Hippocampal formation (tissue), 2 donors: ENCODE measurements around the gene SERPINA5.

ENCODE experiments used
- DNase-seq, 2 donors: peaks; one replicate each; lab custom pipeline; 2025; lab: John Stamatoyannopoulos, UW

SERPINA5 gene

DNA sequence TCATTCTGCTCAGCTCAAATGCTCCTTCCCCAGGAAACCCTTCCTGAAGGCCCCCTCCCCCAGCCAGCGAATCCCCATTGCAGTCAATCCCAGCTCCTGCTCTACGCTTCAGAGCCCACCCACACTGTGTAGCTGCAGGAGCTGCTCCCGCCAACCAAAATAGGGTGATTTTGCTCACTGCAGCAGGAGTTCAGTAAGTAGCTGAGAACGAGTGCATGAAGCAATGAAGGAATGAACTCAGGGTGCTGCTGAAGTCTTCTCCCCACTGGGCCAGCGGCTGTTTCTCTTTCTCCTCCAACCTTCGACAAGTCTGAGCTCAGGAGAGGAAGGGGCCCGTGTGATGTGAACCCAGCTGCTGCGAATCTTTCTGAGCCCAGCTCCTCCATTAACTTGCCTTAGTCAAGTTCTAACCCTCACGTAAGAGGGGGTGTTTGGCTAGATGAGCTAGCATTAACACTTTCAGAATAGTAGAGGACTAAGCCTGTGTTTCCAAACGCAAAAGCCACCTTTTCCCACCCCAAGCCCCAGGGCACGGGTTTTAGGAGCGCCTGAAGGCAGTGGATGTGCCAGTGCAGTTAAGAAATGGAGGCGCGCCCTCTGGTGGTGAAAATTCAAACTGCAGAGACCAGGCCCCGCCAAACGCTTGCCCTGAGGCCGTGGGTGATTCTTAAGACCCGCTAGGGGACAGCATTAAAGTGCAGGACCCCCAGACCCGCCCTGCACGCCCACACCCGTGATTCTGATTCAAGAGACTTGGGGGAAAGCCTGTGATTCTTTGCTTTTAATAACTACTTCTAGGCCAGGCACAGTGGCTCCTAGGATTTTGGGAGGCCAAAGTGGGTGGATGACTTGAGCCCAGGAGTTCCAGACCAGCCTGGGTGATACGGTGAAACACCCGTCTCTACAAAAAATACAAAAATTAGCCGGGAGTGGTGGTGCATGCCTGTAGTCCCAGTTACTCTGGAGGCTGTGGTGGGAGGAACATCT is 31.9 kb upstream of the SERPINA5 start:
- DNase-seq, result peak in 1 of 2 donors; percentile 44

DNA sequence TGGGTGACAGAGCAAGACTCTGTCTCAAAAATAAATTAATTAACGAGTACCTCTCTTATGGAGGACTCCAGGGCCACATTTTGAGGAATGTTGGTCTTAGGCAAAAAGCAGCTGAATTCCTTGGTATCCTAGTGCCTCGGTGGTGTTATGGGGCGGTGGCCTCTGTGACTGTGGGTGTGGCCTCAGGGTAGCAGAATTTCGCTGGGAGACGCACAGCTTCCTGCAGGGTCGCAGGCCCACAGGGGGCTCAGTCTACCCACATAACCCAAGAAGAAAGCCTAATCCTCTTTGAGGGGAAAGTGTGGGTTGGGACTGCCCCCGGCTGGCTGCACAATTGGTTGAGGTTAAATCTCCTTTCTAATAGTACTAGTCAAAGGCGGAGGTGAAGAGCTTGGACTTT is 31.2 kb upstream of the SERPINA5 start:
- no peak for DNase-seq

DNA sequence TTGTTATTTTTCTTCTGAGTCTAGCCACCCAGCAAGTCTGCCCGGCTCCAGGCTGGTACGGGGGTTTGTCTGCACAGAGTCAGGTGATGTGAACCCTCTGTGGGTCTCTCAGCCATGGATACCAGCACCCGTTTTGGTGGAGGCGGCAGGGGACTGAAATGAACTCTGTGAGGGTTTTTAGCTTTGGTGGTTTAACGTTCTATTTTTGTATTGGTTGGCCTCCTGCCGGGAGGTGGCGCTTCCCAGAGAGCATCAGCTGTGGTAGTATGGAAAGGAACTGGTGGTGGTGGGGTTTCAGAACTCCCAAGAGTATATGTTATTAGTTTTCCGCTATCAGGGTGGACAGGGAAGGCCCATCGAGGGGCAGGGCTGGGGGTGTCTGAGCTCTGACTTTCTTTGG is 25.2 kb upstream of the SERPINA5 start:
- no peak for DNase-seq

- no peak for DNase-seq
Observed at GRCh38 chr14:94557327-94557726, 23.9 kb upstream of the SERPINA5 start.

- DNase-seq, result no peak
Observed at GRCh38 chr14:94558842-94559241, 22.4 kb upstream of the SERPINA5 start.

- no peak for DNase-seq
Observed at GRCh38 chr14:94559638-94560290, 21.5 kb upstream of the SERPINA5 start.

DNA sequence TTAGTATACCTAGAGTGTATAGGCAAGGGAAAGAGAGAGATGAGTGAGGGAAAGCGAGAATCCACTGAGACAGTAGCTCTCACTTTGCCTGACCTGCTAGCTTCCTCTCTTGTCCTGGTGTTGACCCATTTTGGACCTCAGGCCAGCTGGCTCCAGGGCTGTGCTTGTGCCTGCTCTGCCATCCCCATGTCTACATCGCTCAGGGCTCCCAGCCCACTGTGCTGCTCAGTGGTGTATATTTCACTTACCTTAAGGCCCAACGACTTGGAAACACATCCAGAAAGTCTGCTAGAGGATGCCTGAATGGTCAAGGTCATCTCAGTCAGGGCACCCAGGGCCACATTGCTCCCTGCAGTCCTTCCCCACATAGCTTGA is 20.9 kb upstream of the SERPINA5 start:
- no peak for DNase-seq

GRCh38 chr14:94560751-94561655 is 20.2 kb upstream of the SERPINA5 start, which contains the start of gene SERPINA4:
TSS of gene SERPINA4 (plus strand) at chr14:94561442. CDS start at chr14:94563483, 2,041 bp downstream.
- no peak for DNase-seq

- DNase-seq, result no peak
Observed at GRCh38 chr14:94561656-94562010, 19.6 kb upstream of the SERPINA5 start.

DNA sequence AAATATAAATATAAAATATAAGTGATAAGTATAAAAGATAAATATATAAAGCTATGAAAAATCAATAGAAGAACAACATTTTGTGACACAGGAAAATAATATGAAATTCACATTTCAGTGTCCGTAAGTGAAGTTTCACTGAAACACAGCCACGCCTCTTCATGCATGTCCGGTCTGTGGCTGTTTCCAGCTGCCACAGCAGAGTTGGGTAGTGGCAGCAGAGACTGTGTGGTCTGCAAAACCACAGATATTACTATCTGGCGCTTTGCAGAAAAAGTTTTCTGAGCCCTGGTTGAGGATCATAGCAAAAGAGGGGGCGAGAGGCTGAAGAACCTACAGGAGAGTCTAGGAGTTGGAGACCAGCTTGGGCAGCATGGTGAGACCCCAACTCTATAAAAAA is 19.2 kb upstream of the SERPINA5 start:
- no peak for DNase-seq

DNA sequence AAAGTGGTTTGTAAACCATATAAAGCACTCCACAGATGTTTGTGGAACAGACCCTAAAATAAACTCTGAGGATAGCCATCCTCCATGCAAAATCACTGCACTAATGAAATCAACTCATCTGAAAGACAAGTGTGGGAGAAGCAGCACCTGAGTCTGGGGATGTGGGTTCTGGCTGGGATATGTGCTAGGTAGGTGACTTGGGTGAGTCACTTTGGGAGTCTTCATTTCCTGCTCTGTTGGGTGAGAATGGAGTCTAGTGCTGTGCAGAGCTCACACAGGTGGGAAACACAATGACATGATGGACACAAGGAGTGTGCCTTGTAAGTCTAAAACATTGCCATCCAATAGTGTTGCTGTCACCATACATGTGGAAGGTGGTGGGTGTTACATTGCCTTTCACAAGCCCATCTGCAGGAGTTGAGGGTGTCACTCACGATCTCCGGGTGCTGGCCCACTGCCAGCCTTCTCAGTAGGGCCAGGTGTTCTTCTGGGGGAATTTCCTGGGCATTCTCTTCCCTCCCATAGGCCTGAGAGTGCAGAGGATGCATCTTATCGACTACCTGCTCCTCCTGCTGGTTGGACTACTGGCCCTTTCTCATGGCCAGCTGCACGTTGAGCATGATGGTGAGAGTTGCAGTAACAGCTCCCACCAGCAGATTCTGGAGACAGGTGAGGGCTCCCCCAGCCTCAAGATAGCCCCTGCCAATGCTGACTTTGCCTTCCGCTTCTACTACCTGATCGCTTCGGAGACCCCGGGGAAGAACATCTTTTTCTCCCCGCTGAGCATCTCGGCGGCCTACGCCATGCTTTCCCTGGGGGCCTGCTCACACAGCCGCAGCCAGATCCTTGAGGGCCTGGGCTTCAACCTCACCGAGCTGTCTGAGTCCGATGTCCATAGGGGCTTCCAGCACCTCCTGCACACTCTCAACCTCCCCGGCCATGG is 18.0 kb upstream of the SERPINA5 start:
- DNase-seq, result no peak

- DNase-seq, result no peak
Observed at GRCh38 chr14:94564381-94564780, 16.8 kb upstream of the SERPINA5 start.

DNA sequence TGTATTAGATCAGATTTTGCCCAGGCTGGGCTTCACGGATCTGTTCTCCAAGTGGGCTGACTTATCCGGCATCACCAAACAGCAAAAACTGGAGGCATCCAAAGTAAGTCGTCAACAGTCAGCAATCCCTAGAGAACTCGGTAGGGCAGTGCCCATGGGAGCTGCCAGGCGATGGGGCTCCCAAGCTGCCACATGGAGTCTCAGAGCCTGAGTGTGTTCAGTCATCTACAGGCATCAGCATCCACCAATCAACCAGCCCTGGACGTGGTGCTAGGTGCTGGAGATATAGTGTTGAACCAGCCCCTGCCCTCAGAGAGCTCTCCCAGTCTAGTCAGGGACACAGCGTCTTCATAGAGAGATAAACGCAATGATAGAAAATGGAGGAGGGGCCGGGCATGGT is 13.0 kb upstream of the SERPINA5 start:
- no peak for DNase-seq

GRCh38 chr14:94569381-94570001 is 11.7 kb upstream of the SERPINA5 start:
- DNase-seq, result no peak

DNA sequence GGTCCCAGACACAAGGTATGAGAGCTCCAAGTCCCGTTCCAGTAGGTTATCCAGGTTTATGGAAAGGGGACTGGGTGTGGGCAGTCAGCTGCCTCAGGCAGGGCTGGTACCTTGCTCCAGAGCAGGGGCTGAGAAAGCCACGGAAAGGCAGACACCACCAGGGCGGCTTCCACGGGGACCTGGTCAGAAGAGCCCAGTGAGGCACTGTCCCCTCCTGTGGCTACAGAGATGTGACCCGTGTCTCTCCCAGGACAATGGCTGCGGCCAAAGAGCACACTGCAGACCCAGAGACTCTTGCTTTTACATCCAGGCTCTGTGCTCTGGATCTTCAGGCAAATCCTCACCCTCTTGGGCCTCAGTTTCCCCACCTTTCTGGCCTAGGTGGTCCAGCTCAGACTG is 11.2 kb upstream of the SERPINA5 start:
- DNase-seq, result no peak

DNA sequence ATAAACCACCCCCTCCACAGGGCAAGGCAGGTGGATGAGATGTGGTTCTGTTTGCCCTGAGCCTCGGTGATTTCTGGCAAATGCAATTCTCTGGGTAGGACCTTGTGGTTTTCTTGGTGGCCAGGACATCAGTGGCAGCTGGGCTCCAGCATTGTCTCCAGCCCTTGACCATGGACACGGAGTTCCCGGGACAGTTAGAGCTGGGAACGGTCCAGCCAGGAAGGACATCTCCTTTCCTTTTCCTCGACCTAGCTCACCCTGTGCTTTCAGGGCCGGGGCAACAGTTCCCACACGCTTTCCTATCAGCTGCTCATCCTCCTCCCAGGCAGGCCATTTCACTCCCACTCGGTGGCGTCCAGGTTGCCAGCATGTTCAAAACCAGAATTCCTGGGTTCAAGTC is 10.8 kb upstream of the SERPINA5 start:
- no peak for DNase-seq

- DNase-seq, result no peak
Observed at GRCh38 chr14:94571395-94571794, 9.8 kb upstream of the SERPINA5 start.

DNA sequence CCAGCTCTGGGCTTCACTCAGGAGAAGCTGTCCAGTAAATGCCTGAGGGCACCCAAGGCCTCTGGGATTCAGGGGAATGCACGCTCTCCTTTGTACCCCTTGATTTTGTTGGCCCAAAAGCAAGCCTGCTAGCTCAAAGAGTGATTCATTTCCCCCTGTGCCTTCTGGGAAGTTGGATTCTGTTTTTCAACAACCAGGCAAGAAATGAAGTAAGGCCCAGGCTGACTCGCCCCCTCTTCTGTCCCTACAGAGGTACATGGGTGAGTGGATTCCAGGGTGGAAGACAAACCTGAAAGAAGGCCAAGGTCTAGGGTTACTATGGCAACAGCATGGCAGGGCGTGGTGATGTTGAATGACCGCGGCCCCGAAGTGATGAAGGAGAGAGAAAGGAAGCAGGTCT is 9.3 kb upstream of the SERPINA5 start:
- no peak for DNase-seq

DNA sequence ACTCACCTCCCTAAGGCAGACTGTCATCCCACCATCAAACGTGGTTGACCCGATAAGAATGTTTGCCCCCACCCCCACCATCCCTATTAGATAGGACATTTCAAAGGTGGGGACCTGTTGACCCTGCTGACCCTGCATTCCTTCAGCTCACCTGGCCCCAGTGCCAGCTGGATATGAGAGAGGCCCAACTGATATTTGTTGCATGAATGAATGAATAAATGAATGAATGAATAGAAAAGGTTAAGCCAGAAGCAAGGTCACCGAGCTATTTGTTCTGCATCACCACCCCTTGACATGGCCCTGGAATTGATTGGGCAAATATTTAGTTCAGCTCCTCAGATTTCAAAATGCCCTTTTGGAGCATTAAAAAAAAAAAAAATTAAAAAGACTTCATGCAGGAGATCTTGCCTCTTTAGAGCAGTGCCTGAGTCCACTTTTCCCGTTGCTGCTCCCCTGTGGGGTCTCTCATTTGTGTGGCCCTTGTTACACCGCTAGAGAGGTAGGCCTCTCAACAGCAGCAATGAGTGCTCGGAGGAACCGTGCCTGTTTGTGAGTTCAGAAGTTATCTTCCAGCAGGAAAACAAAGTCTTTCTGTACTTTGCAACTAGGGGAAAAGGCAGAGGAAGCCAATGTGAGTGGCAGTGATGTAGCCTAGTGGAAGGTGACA is 8.5 kb upstream of the SERPINA5 start:
- no peak for DNase-seq
